Fibroblast of the conjunctiva (primary cell): ENCODE data around the gene OR11L1.

ENCODE experiments used
- DNase-seq: peaks from one replicate; pipeline ENCODE4 v3.0.0-alpha.2; 2010; ENCODE audit warnings: low read depth

The OR11L1 gene

DNA sequence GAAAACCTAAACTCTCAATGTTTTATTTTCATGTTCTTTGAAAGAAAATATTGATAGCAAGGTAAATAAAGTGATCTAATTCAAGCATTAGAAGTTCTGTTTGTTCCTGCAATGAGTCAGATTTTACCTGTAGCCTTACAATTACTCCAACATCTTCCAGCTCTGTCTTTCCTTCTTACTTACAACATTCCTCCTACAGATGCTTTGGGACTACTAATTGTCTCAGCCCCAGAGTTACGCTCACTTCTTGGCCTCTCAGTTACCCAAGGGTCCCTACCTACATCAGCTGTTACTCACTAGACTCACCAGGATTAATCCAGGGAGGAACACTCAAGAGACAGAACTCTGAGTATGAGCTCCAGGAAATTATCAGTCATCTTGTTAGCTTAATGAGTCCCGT is 44.2 kb downstream of the OR11L1 start:
- no peak for DNase-seq
